GM12874 (cell line): ENCODE results near the gene RHBDD3.

Source experiments
- TF ChIP-seq, protein P1 (sequence below): IDR thresholded peaks from 2 replicates; pipeline ENCODE4 v1.5.1; 2011; ENCODE audit warnings: low read depth, mild to moderate bottlenecking, control low read depth, low read length, moderate library complexity; ENCODE audit not compliant: insufficient read depth

The RHBDD3 gene

DNA sequence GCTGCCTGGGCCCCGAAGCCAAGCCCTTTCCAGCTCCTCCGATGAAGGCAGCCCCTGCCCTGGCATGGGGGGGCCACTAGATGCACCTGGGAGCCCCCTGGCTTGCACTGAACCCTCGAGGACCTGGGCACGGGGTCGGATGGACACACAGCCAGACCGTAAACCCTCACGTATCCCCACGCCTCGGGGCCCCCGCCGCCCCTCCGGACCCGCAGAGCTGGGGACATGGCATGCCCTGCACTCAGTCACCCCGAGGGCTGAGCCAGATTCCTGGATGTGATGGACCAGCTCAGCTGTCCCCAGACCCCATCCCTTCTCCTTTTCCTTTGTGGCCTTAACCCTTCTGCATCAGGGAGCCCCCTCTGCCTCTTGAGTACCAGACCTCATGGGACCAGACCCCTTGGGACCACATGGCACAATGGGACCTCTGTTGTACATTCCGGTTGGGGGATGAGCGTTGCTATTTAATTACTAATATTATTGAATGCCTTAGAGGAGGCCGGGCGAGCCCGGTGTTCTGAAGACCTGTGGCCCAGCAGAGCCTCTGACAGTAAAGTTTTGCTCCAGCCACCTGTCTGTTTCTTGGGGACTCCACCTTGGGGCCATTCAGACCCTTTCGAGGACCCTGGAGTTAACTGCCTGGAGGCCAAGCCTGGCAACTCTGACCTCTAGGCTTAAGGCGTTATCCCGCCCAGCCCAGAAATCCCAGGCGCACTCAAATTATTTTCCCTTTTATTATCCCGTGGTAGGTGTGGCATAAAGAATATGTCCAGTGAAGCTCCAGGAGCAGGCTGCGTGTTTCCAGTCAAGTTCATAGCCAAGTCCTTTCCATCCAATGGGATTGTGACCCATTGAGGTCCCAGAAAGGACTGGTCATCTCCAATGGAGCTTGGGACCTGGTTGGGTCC lies 44.7 kb upstream of the RHBDD3 start:
- TF ChIP-seq, protein P1, sequence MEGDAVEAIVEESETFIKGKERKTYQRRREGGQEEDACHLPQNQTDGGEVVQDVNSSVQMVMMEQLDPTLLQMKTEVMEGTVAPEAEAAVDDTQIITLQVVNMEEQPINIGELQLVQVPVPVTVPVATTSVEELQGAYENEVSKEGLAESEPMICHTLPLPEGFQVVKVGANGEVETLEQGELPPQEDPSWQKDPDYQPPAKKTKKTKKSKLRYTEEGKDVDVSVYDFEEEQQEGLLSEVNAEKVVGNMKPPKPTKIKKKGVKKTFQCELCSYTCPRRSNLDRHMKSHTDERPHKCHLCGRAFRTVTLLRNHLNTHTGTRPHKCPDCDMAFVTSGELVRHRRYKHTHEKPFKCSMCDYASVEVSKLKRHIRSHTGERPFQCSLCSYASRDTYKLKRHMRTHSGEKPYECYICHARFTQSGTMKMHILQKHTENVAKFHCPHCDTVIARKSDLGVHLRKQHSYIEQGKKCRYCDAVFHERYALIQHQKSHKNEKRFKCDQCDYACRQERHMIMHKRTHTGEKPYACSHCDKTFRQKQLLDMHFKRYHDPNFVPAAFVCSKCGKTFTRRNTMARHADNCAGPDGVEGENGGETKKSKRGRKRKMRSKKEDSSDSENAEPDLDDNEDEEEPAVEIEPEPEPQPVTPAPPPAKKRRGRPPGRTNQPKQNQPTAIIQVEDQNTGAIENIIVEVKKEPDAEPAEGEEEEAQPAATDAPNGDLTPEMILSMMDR = no peak

DNA sequence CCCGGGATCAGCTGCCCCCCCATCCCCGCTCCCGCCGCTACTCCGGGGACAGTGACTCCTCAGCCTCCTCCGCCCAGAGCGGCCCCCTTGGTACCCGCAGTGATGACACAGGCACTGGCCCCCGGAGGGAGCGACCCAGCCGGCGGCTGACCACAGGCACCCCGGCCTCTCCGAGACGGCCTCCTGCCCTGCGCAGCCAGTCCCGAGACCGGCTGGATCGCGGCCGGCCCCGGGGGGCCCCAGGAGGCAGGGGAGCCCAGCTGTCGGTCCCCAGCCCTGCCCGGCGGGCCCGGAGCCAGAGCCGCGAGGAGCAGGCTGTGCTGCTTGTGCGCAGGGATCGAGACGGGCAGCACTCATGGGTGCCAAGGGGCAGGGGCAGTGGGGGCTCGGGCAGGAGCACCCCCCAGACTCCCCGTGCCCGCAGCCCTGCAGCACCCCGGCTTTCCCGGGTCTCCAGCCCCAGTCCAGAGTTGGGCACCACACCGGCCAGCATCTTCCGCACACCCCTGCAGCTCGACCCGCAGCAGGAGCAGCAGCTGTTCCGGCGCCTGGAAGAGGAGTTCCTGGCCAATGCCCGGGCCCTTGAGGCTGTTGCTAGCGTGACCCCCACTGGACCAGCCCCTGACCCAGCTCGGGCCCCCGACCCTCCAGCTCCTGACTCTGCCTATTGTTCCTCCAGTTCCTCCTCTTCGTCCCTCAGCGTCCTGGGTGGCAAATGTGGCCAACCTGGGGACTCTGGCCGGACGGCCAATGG lies 43.9 kb upstream of the RHBDD3 start:
- TF ChIP-seq, protein P1 = no peak

DNA sequence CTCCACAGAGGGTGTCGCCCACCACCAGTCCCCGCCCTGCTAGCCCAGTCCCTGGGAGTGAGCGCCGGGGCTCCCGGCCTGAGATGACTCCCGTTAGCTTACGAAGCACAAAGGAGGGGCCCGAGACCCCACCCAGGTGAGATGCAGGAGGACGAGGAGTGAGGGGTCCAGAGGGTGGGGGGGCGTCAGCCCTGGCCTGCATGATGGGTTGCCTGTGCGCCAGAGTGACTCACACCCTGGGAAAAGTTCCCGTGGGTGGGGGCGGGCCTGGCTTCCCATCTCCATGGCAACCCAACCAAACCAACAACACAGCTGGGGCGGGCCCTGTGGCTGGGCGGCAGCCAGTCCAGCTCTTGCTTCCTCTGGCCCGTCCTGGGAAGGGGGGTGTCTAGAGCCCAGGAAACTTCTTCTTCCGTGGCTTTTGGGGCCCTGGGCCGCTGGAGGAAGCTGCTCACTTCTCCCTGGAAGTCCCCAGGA lies 43.1 kb upstream of the RHBDD3 start:
- TF ChIP-seq, protein P1 = no peak

DNA sequence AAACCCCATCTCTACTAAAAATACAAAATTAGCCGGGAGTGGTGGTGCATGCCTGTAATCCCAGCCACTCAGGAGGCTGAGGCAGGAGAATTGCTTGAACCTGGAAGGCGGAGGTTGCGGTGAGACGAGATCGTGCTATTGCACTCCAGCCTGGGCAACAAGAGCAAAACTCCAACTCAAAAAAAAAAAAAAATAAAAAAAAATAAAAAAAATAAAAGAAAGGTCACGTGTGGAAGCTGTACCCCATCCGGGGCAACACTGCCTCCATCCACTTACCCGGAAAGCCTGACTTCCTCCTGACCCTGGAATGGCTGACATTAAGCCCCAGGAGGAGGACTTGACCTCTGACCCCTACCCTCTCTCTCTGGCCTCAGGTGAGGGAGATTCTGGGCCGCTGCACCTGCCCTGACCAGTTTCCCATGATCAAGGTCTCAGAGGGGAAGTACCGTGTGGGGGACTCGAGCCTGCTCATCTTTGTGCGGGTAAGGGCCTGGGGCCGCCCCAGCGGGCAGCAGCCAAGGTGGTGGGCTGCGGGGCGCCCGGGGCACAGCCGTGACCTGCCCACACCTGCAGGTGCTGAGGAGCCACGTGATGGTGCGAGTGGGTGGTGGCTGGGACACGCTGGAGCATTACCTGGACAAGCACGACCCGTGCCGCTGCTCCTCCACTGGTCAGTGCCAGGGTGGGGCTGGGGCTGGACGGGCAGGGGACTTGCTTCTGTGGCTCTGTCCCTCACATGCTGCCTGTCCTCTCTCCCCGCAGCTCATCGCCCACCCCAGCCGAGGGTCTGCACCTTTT lies 42.5 kb upstream of the RHBDD3 start:
- TF ChIP-seq, protein P1 = no peak

DNA sequence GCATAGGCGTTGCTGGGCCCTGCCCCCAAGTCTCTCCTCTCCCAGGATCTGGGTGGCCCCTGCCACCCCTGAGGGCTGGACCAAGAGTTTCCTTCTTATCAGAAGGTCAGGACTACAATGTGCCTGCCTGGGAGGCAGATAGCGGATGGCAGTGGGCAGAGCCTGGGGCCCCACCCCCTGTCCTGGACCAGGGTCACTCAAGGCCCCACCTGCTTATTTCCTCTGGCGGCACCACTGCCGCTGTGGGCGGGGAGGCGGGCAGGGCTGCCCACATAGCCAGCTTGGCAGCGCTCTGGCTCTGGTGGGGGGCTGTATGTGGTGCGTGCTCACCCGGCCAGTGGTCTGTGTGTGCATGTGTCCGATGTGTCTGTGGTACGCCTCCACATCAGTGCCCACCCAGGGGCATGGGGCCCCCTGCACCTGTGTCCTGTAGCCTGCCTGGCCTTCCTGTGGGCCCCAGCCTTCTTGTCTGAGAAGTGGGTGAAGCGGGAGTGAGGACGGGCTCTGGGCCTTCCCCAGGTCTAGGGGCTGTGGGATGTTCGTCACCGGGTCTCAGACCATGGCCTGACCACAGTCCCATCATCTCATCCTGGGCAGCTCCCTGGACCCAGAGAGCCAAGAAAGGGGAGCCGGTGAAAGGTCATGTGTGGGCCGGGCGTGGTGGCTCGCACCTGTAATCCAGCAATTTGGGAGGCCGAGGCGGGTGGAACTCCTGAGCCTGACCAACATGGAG lies 41.7 kb upstream of the RHBDD3 start:
- TF ChIP-seq, protein P1 = no peak

DNA sequence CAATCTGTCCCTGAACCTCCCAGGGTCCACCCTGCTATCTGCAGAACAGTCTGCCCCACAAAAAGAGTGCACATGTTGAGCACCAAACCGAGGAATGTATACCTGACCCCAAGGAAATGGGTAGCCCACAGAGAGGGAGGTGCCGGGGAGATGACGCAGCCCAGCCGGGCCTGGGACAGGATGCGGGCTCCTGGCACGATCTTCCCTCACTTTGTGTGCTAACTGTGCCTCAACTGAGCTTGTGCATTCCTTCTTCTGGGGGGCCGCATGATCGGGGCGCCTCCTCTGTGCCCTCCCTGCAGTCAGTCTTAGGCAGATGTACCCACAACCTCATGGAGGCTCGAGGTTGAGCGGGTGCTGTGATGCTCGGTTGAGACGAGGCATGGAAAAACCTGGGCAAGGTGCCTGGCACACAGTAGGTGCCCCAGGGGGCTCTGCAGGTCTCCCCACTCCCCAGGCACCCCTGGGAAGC lies 41.0 kb upstream of the RHBDD3 start:
- TF ChIP-seq, protein P1 = no peak
